AG04449 (cell line): Measurements from ENCODE around the gene KLHL26.
A peak's percentile ranks its signal among the peaks of the same experiment; 100 is the strongest.

Source experiments
- CTCF ChIA-PET: fragments of 350-600 bp; formaldehyde crosslinking; extraction: SDS; loops from one replicate; lab custom pipeline; 2021; ENCODE audit warnings: antibody characterized with exemption; lab: Yijun Ruan, JAX
- POLR2A ChIA-PET: fragments of 400-600, 350-600 bp; formaldehyde crosslinking; extraction: SDS; loops from one replicate; lab custom pipeline; 2020; ENCODE audit warnings: antibody characterized with exemption, inconsistent platforms; lab: Yijun Ruan, JAX
- DNase-seq: peaks from one replicate; pipeline ENCODE4 v3.0.0-alpha.2; 2010; ENCODE audit warnings: low read depth, low spot score
- H3K4me3 ChIP-seq: 2 replicates; pipeline ENCODE4 v1.5.1; 2011; ENCODE audit warnings: low read depth, mild to moderate bottlenecking, control low read depth, low read length
- CTCF ChIP-seq: IDR thresholded peaks from one replicate; pipeline ENCODE4 v1.5.1; 2011; ENCODE audit warnings: mild to moderate bottlenecking, moderate library complexity, low read length, control low read depth, inconsistent platforms; ENCODE audit not compliant: insufficient read depth; ENCODE audit errors: missing control alignments

The KLHL26 gene

GRCh38 chr19:18683958-18684641 is 47.3 kb downstream of the KLHL26 start:
- ChIA-PET CTCF (no interaction called here), POLR2A (no interaction called here)
- DNase-seq: no peak
- H3K4me3 ChIP-seq: peak overlapping the region; percentile 80
- no peak for TF ChIP-seq CTCF

- TF ChIP-seq CTCF: no peak
- CTCF ChIA-PET: no interaction called here
- peak overlapping the region; percentile 80 for H3K4me3 ChIP-seq
- no peak for DNase-seq
- POLR2A ChIA-PET: no interaction called here
Measured at GRCh38 chr19:18684642-18684993, 47.8 kb downstream of the KLHL26 start.

GRCh38 chr19:18685597-18686190 is 48.9 kb downstream of the KLHL26 start:
- no peak for TF ChIP-seq CTCF
- CTCF ChIA-PET: interaction anchor here (0.7 to 1.0 kb wide), 2 partner anchors 9 to 234 kb away, joined by 3 to 4 read pairs; no protein-coding TSS in a partner anchor
- no peak for DNase-seq
- no peak overlapping the region for H3K4me3 ChIP-seq
- POLR2A ChIA-PET: no interaction called here

- no peak for TF ChIP-seq CTCF
- POLR2A ChIA-PET: no interaction called here
- no peak for DNase-seq
- CTCF ChIA-PET: no interaction called here
- no peak overlapping the region for H3K4me3 ChIP-seq
Measured at GRCh38 chr19:18687740-18688465, 51.1 kb downstream of the KLHL26 start.

GRCh38 chr19:18696023-18696422 is 59.2 kb downstream of the KLHL26 start:
- no peak for DNase-seq
- TF ChIP-seq CTCF: no peak
- no peak overlapping the region for H3K4me3 ChIP-seq
- ChIA-PET CTCF (no interaction called here), POLR2A (no interaction called here)

- no peak for TF ChIP-seq CTCF
- POLR2A ChIA-PET: no interaction called here
- no peak overlapping the region for H3K4me3 ChIP-seq
- CTCF ChIA-PET: no interaction called here
- DNase-seq: no peak
Measured at GRCh38 chr19:18697680-18698079, 60.9 kb downstream of the KLHL26 start.
